HG03039 (cell line): ENCODE results near the gene ST8SIA6.
"Not testable (repeated sequence)": the region's sequence is repeated elsewhere in the genome, so short reads cannot be mapped to it uniquely, and the experiment has no call there.

Experiments used
- ATAC-seq: cut with Tn5 transposase; IDR thresholded peaks from one replicate; pipeline ENCODE4 v1.9.1; 2021; ENCODE audit warnings: mild to moderate bottlenecking, moderate library complexity; ENCODE audit not compliant: unreplicated experiment

ST8SIA6 gene

GRCh38 chr10:17349717-17350116 lies 104.7 kb downstream of the ST8SIA6 start:
- no peak for ATAC-seq

- no peak for ATAC-seq
Measured at GRCh38 chr10:17348501-17349349, 105.7 kb downstream of the ST8SIA6 start.

- no peak for ATAC-seq
Measured at GRCh38 chr10:17348011-17348500, 106.3 kb downstream of the ST8SIA6 start.

GRCh38 chr10:17344206-17344605 lies 110.2 kb downstream of the ST8SIA6 start:
- ATAC-seq: no peak

- ATAC-seq: no peak
Measured at GRCh38 chr10:17343118-17343517, 111.3 kb downstream of the ST8SIA6 start.

GRCh38 chr10:17340144-17340829 lies 114.1 kb downstream of the ST8SIA6 start:
- no peak for ATAC-seq

- no peak for ATAC-seq
Measured at GRCh38 chr10:17335065-17335464, 119.3 kb downstream of the ST8SIA6 start.

- ATAC-seq: no peak
Measured at GRCh38 chr10:17330501-17330900, 123.9 kb downstream of the ST8SIA6 start.

GRCh38 chr10:17326377-17326776 lies 128.0 kb downstream of the ST8SIA6 start:
- no peak for ATAC-seq

- not testable (repeated sequence) for ATAC-seq
Measured at GRCh38 chr10:17321957-17322356, 132.4 kb downstream of the ST8SIA6 start.

GRCh38 chr10:17316488-17317170 lies 137.8 kb downstream of the ST8SIA6 start:
- ATAC-seq: peak; percentile 79

- no peak for ATAC-seq
Measured at GRCh38 chr10:17309435-17309834, 145.0 kb downstream of the ST8SIA6 start.

GRCh38 chr10:17307123-17307522 lies 147.3 kb downstream of the ST8SIA6 start:
- no peak for ATAC-seq

GRCh38 chr10:17292375-17292774 lies 162.0 kb downstream of the ST8SIA6 start:
- no peak for ATAC-seq

GRCh38 chr10:17290226-17290625 lies 164.2 kb downstream of the ST8SIA6 start:
- no peak for ATAC-seq

- no peak for ATAC-seq
Measured at GRCh38 chr10:17289763-17290162, 164.6 kb downstream of the ST8SIA6 start.

GRCh38 chr10:17286562-17287550 lies 167.5 kb downstream of the ST8SIA6 start:
- no peak for ATAC-seq

GRCh38 chr10:17282311-17282710 lies 172.1 kb downstream of the ST8SIA6 start:
- no peak for ATAC-seq

GRCh38 chr10:17278607-17279240 lies 175.7 kb downstream of the ST8SIA6 start:
- no peak for ATAC-seq
